Neutrophil (primary cell): Measurements from ENCODE around the gene NAA80.

Source experiments
- H3K27ac ChIP-seq: fragments of 200-600 bp; sonication (generic); 2 replicates; pipeline ENCODE4 v1.5.1; 2016; ENCODE audit warnings: mild to moderate bottlenecking, moderate library complexity
- H3K27me3 ChIP-seq: fragments of 200-600 bp; sonication (generic); 2 replicates; pipeline ENCODE4 v1.6.0; 2016; ENCODE audit warnings: mild to moderate bottlenecking
- H3K36me3 ChIP-seq: fragments of 200-600 bp; sonication (generic); 2 replicates; pipeline ENCODE4 v1.5.1; 2017
- H3K4me1 ChIP-seq, 2 experiments: fragments of 200-600 bp in 1 of 2; sonication (generic) in 1 of 2; 1 replicate in 1 of 2; 2 replicates in 1 of 2; pipeline versions ENCODE4 v1.5.1 to v1.6.1; 2013 to 2016; ENCODE audit warnings: low read depth in 1 of 2, low read length in 1 of 2, mild to moderate bottlenecking in 1 of 2, moderate library complexity in 1 of 2; ENCODE audit not compliant: control insufficient read depth in 1 of 2, insufficient read depth in 1 of 2
- H3K4me3 ChIP-seq, 2 experiments: fragments of 200-600 bp in 1 of 2; sonication (generic) in 1 of 2; 1 replicate in 1 of 2; 2 replicates in 1 of 2; pipeline ENCODE4 v1.5.1; 2013 to 2016; ENCODE audit warnings: low read depth in 1 of 2, low read length in 1 of 2, mild to moderate bottlenecking in 1 of 2, moderate library complexity in 1 of 2
- H3K9me3 ChIP-seq: fragments of 200-600 bp; sonication (generic); 2 replicates; pipeline ENCODE4 v1.5.1; 2016
- TF ChIP-seq, protein P1 (sequence below): fragments of 200-600 bp; sonication (generic); IDR thresholded peaks from 2 replicates; pipeline ENCODE4 v1.5.1; 2016; ENCODE audit warnings: antibody characterized with exemption

NAA80 gene

GRCh38 chr3:50293079-50293801 lies 6.0 kb downstream of the NAA80 start:
- peaks cover 5% of the 10 kb centered on the region for H3K36me3 ChIP-seq
- no peaks in the 10 kb centered on the region for H3K27me3 ChIP-seq
- no peaks in the 10 kb centered on the region for H3K9me3 ChIP-seq
- peak overlapping the region; percentile 69 for H3K27ac ChIP-seq
- peak overlapping the region in 1 of 2 experiments; percentile 59 for H3K4me3 ChIP-seq
- peaks cover 27 to 31% of the 10 kb centered on the region in 2 experiments for H3K4me1 ChIP-seq
- TF ChIP-seq, protein P1, sequence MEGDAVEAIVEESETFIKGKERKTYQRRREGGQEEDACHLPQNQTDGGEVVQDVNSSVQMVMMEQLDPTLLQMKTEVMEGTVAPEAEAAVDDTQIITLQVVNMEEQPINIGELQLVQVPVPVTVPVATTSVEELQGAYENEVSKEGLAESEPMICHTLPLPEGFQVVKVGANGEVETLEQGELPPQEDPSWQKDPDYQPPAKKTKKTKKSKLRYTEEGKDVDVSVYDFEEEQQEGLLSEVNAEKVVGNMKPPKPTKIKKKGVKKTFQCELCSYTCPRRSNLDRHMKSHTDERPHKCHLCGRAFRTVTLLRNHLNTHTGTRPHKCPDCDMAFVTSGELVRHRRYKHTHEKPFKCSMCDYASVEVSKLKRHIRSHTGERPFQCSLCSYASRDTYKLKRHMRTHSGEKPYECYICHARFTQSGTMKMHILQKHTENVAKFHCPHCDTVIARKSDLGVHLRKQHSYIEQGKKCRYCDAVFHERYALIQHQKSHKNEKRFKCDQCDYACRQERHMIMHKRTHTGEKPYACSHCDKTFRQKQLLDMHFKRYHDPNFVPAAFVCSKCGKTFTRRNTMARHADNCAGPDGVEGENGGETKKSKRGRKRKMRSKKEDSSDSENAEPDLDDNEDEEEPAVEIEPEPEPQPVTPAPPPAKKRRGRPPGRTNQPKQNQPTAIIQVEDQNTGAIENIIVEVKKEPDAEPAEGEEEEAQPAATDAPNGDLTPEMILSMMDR, result no peak

- Histone ChIP-seq H3K36me3 (peaks cover 12% of the 10 kb centered on the region), H3K4me3 (peak within 1 kb of the TSS; percentile 59 to 82), H3K27ac (peak within 1 kb of the TSS; percentile 69), H3K9me3 (no peaks in the 10 kb centered on the region), H3K27me3 (no peaks in the 10 kb centered on the region), H3K4me1 (peaks cover 19 to 23% of the 10 kb centered on the region in 2 experiments)
- TF ChIP-seq, protein P1, result peak; percentile 32
These were observed 6.8 kb downstream of the NAA80 start, which contains the start of gene IFRD2 for GRCh38 chr3:50292159-50293078. Gene IFRD2 (minus strand): TSS chr3:50292429. CDS start chr3:50292274, 155 bp downstream.

GRCh38 chr3:50290161-50290641 lies 9.0 kb downstream of the NAA80 start:
- H3K4me3 ChIP-seq, result no peak overlapping the region
- no peaks in the 10 kb centered on the region for H3K9me3 ChIP-seq
- H3K4me1 ChIP-seq, result peaks cover 15 to 19% of the 10 kb centered on the region in 2 experiments
- no peaks in the 10 kb centered on the region for H3K27me3 ChIP-seq
- H3K36me3 ChIP-seq, result peaks cover 12% of the 10 kb centered on the region
- TF ChIP-seq, protein P1, result no peak
- no peak overlapping the region for H3K27ac ChIP-seq

DNA sequence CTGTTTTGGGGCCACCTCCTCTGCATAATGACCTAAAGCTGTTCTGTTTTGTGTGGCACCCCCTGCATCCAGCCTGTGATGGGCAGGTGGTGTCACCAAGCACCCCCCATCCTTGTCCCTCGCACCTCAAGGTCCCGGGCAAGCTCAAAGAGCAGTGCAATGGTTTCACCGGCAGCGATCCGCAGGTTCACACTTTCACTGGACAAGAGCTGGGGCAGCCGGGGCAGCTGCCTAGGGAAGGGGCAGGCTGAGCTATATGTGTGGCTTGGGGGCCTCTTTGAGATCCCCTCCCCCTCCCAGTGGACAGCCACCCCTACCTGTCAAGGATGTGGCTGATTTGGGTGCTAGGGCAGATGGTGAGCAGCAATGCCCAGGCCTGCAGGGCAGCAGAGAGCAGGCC lies 10.1 kb downstream of the NAA80 start:
- Histone ChIP-seq H3K4me3 (no peak overlapping the region), H3K27me3 (no peaks in the 10 kb centered on the region), H3K36me3 (peaks cover 12% of the 10 kb centered on the region), H3K9me3 (no peaks in the 10 kb centered on the region), H3K27ac (no peak overlapping the region), H3K4me1 (peaks cover 15 to 19% of the 10 kb centered on the region in 2 experiments)
- TF ChIP-seq, protein P1, result no peak

DNA sequence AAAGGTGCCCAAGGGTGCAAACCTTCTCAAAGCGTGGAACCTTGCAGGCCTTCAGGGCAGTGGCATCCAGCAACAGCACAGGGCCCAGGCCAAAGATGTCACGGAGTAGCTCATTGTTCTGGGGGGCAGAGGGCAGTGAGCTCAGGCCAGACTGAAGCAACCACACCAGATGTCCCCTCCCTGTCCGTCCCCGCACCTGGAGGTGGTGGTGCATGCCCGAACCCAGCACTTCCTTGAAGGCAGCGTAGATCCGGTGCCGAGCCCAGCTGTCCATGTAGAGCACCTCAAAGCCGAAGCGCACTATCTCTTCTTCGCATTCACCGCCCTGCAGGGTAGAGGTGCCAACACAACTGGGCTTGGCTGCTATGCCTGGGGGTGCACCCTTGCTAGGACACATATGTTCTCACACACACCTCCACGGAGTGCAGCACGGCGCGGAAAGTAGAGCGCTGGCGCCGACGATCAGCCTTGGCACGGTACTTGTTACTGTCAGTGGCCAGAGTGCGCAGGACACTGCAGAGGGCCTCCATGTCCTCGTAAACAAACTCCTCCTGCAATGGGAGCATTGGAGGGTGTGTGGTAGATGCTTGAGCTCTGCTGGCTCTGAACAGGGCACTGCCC lies 10.7 kb downstream of the NAA80 start:
- H3K4me1 ChIP-seq, result peaks cover 15 to 19% of the 10 kb centered on the region in 2 experiments
- no peaks in the 10 kb centered on the region for H3K27me3 ChIP-seq
- no peaks in the 10 kb centered on the region for H3K9me3 ChIP-seq
- no peak overlapping the region for H3K27ac ChIP-seq
- H3K4me3 ChIP-seq, result no peak overlapping the region
- TF ChIP-seq, protein P1, result no peak
- H3K36me3 ChIP-seq, result peaks cover 12% of the 10 kb centered on the region
